Immature natural killer cell (primary cell): ENCODE results near the gene KIF12. TPM values are rescaled to one million over a fixed set of nuclear protein-coding genes. Genes with fewer than 3 reads are reported as not detected.
"Not testable (repeated sequence)": the region's sequence is repeated elsewhere in the genome, so short reads cannot be mapped to it uniquely, and the experiment has no call there.

ENCODE experiments used
- DNase-seq, 3 donors: peaks; one replicate each; pipeline ENCODE4 v3.0.0; 2022; ENCODE audit warnings: mixed read lengths in 1 of 3
- H3K27ac Mint-ChIP-seq, 6 donors: one replicate each; pipeline ENCODE4 v1.8.0; 2020; ENCODE audit warnings: mixed read lengths in 6 of 6, mild to moderate bottlenecking in 5 of 6, inconsistent platforms in 4 of 6, moderate library complexity in 3 of 6
- H3K27me3 Mint-ChIP-seq, 3 donors: one replicate each; pipeline ENCODE4 v1.8.0; 2020 to 2021; ENCODE audit warnings: low read depth in 3 of 3, mild to moderate bottlenecking in 3 of 3, mixed read lengths in 3 of 3, moderate library complexity in 3 of 3, inconsistent platforms in 1 of 3
- H3K36me3 Mint-ChIP-seq, 3 donors: one replicate each; pipeline ENCODE4 v1.8.0; 2020; ENCODE audit warnings: mixed read lengths in 3 of 3, inconsistent platforms in 2 of 3, mild to moderate bottlenecking in 2 of 3
- H3K4me1 Mint-ChIP-seq, 2 donors: one replicate each; pipeline ENCODE4 v1.8.0; 2020; ENCODE audit warnings: inconsistent platforms in 2 of 2, mild to moderate bottlenecking in 2 of 2, mixed read lengths in 2 of 2, moderate library complexity in 1 of 2
- H3K4me3 Mint-ChIP-seq, 5 donors: one replicate each; pipeline ENCODE4 v1.8.0; 2020; ENCODE audit warnings: mild to moderate bottlenecking in 5 of 5, mixed read lengths in 5 of 5, inconsistent platforms in 3 of 5, moderate library complexity in 3 of 5
- H3K9me3 Mint-ChIP-seq, 6 donors: one replicate each; pipeline ENCODE4 v1.8.0; 2020; ENCODE audit warnings: mild to moderate bottlenecking in 6 of 6, mixed read lengths in 6 of 6, inconsistent platforms in 4 of 6, moderate library complexity in 3 of 6
- polyA plus RNA-seq, 3 donors: library from polyadenylated mRNA; unstranded; fragments of 300-500 nt; fragmentation: Illumina TruSeq; gene quantifications; one replicate each; pipeline ENCODE4 v1.2.3, GENCODE V29; 2021

Gene KIF12
- polyA plus RNA-seq, 3 donors from 2014 or later, result not detected

- Mint-ChIP-seq H3K4me3 (no peak overlapping the region), H3K27me3 (peaks cover 5 to 14% (median 9%) of the 10 kb centered on the region in 3 donors), H3K9me3 (peaks cover 0 to 9% (median 3%) of the 10 kb centered on the region in 6 donors), H3K4me1 (no peaks in the 10 kb centered on the region), H3K36me3 (peaks cover 0 to 3% (median 0%) of the 10 kb centered on the region in 3 donors), H3K27ac (no peak overlapping the region)
- no peak for DNase-seq
Measured at GRCh38 chr9:114130141-114130540, 31.0 kb upstream of the KIF12 start.

DNA sequence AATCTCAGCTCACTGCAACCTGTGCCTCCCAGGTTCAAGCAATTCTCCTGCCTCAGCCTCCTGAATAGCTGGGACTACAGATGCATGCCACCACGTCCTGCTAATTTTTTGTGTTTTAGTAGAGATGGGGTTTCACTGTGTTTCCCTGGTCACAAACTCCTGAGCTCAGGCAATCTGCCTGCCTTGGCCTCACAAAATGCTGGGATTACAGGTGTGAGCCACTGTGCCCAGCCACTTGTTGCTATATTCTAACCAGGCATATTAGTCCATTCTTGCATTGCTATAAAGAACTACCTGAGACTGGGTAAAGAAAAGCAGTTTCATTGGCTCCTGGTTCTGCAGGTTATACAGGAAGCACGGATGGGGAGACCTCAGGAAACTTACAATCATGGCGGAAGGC lies 29.7 kb upstream of the KIF12 start:
- not testable (repeated sequence) for H3K36me3 Mint-ChIP-seq

GRCh38 chr9:114126247-114127060 lies 27.4 kb upstream of the KIF12 start:
- peaks cover 0 to 9% (median 3%) of the 10 kb centered on the region in 6 donors for H3K9me3 Mint-ChIP-seq
- no peak overlapping the region for H3K27ac Mint-ChIP-seq
- no peak overlapping the region for H3K4me3 Mint-ChIP-seq
- peaks cover 5 to 12% (median 8%) of the 10 kb centered on the region in 3 donors for H3K27me3 Mint-ChIP-seq
- peaks cover 0 to 3% (median 0%) of the 10 kb centered on the region in 3 donors for H3K36me3 Mint-ChIP-seq
- DNase-seq, result no peak
- H3K4me1 Mint-ChIP-seq, result no peaks in the 10 kb centered on the region

More for the DNA sequence above, 29.7 kb upstream of the KIF12 start:
- H3K9me3 Mint-ChIP-seq, H3K4me3 Mint-ChIP-seq, H3K27ac Mint-ChIP-seq, DNase-seq, H3K4me1 Mint-ChIP-seq: not testable (repeated sequence)
- peaks cover 5 to 14% (median 11%) of the 10 kb centered on the region in 3 donors for H3K27me3 Mint-ChIP-seq

DNA sequence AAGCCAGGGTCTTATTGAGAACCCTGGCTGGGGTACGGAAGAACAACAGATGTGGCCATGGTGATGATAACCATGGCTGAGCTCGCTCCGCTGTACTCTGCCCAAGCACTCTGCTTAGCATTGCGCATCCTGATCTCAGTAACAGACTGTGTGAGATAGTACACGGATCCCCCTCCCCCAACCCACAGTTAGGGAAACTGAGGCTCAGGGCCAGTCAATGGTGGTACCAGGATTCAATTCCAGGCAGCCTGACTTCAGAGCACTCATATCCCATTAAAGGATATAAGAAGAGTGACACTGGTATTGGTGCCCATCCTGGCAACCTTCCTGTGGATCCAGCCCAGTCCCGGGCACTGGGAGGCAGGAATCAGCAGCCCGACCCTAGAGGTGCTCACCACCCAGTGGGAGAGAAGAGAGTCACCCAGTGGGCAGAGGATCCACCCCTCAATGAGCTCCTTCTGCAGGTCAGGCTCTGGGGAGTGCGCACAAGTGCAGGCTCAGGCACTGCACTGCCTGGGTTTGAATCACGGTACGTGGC lies 26.5 kb upstream of the KIF12 start:
- no peak overlapping the region for H3K4me3 Mint-ChIP-seq
- DNase-seq, result no peak
- H3K27me3 Mint-ChIP-seq, result peaks cover 2 to 10% (median 8%) of the 10 kb centered on the region in 3 donors
- H3K27ac Mint-ChIP-seq, result no peak overlapping the region
- peaks cover 0 to 3% (median 0%) of the 10 kb centered on the region in 3 donors for H3K36me3 Mint-ChIP-seq
- H3K9me3 Mint-ChIP-seq, result peaks cover 0 to 9% (median 3%) of the 10 kb centered on the region in 6 donors
- no peaks in the 10 kb centered on the region for H3K4me1 Mint-ChIP-seq

- Mint-ChIP-seq H3K27me3 (peaks cover 2 to 8% (median 8%) of the 10 kb centered on the region in 3 donors), H3K4me1 (no peaks in the 10 kb centered on the region), H3K27ac (no peak overlapping the region), H3K9me3 (peaks cover 0 to 9% (median 3%) of the 10 kb centered on the region in 6 donors), H3K4me3 (no peak overlapping the region), H3K36me3 (peaks cover 0 to 3% (median 0%) of the 10 kb centered on the region in 3 donors)
- DNase-seq, result no peak
Measured at GRCh38 chr9:114124666-114125475, 25.8 kb upstream of the KIF12 start.

DNA sequence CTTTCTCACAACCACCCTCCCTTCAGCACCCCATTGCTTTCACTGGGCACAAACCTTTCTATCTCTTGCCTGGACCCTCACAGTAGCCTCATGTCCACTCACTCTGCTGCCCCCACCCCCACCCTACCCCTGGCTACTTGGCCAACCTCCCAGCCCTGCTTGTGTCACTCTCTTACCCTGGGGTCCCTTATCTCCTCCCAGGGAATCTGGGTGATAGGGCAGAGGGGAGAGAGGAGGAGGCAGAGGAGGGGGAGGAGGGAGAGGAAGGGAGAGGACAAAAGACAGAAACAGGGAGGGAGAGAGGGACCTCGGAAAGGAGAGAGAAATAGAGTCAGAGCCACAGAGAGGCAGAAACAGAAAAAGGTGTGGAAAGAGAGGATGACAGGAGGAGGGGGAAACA lies 25.0 kb upstream of the KIF12 start:
- no peak overlapping the region for H3K4me3 Mint-ChIP-seq
- H3K27me3 Mint-ChIP-seq, result peaks cover 2 to 8% (median 8%) of the 10 kb centered on the region in 3 donors
- H3K4me1 Mint-ChIP-seq, result no peaks in the 10 kb centered on the region
- H3K36me3 Mint-ChIP-seq, result peaks cover 0 to 3% (median 0%) of the 10 kb centered on the region in 3 donors
- no peak overlapping the region for H3K27ac Mint-ChIP-seq
- H3K9me3 Mint-ChIP-seq, result peaks cover 0 to 9% (median 3%) of the 10 kb centered on the region in 6 donors
- no peak for DNase-seq

- Mint-ChIP-seq H3K36me3 (peaks cover 0 to 3% (median 0%) of the 10 kb centered on the region in 3 donors), H3K27me3 (peaks cover 2 to 7% (median 6%) of the 10 kb centered on the region in 3 donors), H3K4me1 (no peaks in the 10 kb centered on the region), H3K27ac (no peak overlapping the region), H3K4me3 (no peak overlapping the region), H3K9me3 (peaks cover 0 to 7% (median 3%) of the 10 kb centered on the region in 6 donors)
- DNase-seq, result no peak
Measured at GRCh38 chr9:114123031-114123977, 24.2 kb upstream of the KIF12 start.

GRCh38 chr9:114122136-114123027 lies 23.3 kb upstream of the KIF12 start:
- no peak for DNase-seq
- Mint-ChIP-seq H3K36me3 (peaks cover 0 to 3% (median 0%) of the 10 kb centered on the region in 3 donors), H3K9me3 (peaks cover 0 to 3% (median 0%) of the 10 kb centered on the region in 6 donors), H3K27me3 (peaks cover 2 to 4% (median 2%) of the 10 kb centered on the region in 3 donors), H3K4me1 (no peaks in the 10 kb centered on the region), H3K4me3 (no peak overlapping the region), H3K27ac (no peak overlapping the region)

- H3K4me3 Mint-ChIP-seq, result no peak overlapping the region
- H3K9me3 Mint-ChIP-seq, result no peaks in the 10 kb centered on the region
- no peak overlapping the region for H3K27ac Mint-ChIP-seq
- H3K27me3 Mint-ChIP-seq, result peaks cover 0 to 4% (median 2%) of the 10 kb centered on the region in 3 donors
- H3K4me1 Mint-ChIP-seq, result no peaks in the 10 kb centered on the region
- H3K36me3 Mint-ChIP-seq, result no peaks in the 10 kb centered on the region
- DNase-seq, result no peak
Measured at GRCh38 chr9:114121227-114122135, 22.4 kb upstream of the KIF12 start.

GRCh38 chr9:114120192-114121014 lies 21.3 kb upstream of the KIF12 start:
- Mint-ChIP-seq H3K36me3 (no peaks in the 10 kb centered on the region), H3K4me3 (no peak overlapping the region), H3K9me3 (no peaks in the 10 kb centered on the region), H3K27ac (no peak overlapping the region), H3K27me3 (peaks cover 0 to 4% (median 0%) of the 10 kb centered on the region in 3 donors), H3K4me1 (no peaks in the 10 kb centered on the region)
- DNase-seq, result no peak
